GM19193 (cell line): Measurements from ENCODE around the gene CYREN.
A peak's percentile ranks its signal among the peaks of the same experiment; 100 is the strongest.

Experiments
- POLR2A ChIP-seq: IDR thresholded peaks from 4 replicates; pipeline ENCODE4 v1.6.1; 2011; ENCODE audit not compliant: insufficient read depth, insufficient read length; ENCODE audit errors: extremely low read depth

The CYREN gene, protein sequence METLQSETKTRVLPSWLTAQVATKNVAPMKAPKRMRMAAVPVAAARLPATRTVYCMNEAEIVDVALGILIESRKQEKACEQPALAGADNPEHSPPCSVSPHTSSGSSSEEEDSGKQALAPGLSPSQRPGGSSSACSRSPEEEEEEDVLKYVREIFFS

DNA sequence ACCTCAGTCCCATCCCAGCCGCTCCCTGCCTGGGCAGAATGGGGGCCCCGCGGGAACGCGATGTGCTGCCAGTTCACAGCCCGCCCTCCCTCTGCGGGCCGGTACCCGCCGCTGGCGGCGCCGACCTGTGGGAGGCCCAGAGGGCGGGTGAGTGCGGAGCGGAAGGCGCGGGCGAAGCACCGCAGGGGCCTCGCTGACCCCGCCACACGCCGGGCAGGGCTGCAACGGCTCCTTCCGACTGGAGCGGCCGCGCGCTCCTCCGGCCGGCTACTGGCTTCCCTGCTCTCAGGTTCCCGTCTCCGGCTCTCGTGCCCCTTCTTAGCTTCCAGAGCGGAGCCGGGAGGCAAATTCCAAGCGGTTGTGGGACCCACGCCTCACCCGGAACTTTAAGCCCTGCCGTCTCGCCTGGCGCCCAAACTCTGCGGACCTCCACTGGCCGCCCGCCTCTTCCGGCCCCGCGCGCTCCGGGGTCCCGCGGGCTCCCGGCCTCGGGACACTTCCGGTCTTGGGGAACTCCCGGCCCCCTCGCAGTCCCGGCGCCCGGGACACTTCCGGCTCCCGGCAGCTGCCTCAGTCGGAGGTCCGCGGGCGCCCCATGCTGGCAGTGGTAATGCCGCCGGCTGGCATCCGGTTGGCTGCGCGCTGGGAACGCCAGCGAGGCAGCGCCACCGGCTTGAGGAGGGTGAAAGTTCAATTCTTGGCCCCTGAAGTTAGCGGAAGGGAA is at the start of gene CYREN:
Gene CYREN, minus strand, starts transcription at position 434 of the 724 bp plus-strand sequence. CDS start 1,785 bp downstream, outside the sequence.
- TF ChIP-seq POLR2A, result peak; percentile 84

DNA sequence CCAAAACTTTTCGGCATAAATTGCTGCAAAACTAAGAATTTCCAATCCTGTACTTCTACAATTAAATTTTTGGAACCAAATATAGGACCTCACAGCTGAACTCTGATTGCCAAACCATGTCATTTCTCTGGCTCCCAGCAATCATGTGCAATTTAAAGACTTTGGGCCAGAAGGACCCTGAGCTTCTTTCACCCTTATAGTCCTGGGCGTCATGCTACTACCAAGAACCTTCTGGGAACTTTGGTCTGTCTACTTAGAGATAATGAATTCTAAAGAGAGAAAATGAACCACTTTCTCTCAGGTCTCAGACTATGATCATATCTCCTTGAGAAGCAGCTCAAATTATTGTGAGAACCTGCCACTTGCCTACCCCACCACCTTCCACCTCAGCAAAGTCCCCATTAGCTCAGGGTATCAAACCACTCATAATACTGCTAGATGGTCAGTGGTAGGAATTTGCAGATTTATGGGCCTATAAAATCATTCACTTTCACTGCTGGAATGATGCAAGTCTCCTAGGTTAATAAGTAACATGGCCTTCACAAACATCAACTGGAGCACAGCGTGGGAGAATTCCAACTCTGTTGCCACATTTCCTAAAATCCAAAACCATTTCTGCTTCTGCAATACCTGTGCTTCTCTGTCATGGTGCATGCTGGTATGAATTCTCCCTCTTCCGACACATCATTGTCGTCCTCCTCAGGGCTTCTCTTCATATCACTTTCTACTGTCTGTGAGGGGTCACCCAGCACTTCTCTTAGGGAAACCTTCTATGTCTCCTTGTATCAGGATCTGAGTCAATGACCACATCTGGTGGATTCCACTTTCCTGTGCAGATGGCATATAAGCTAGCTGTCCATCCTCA is 47.4 kb upstream of the CYREN start:
- no peak for TF ChIP-seq POLR2A

- TF ChIP-seq POLR2A, result no peak
Observed at GRCh38 chr7:135215698-135216097, 45.2 kb upstream of the CYREN start.

- TF ChIP-seq POLR2A, result no peak
Observed at GRCh38 chr7:135215180-135215579, 44.7 kb upstream of the CYREN start.

DNA sequence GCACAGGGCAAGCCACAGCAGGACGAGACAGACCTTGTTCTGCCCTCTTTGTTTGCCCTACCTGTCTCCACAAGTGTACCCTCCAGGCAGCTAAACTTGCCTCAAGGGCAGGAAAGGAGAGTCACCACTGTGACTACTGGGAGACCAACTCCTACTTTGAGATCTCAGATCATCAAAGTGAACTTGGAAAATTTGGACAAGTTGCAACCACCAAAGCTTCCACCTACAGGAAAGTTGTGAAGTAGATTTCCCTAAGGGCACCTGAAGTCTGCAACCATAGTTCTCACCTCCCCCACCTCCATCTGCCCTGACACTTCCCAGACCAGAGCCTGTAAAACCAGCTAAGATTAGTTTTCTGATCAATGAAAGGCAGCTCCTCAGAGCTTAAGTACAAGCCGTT is 43.3 kb upstream of the CYREN start:
- TF ChIP-seq POLR2A, result no peak

DNA sequence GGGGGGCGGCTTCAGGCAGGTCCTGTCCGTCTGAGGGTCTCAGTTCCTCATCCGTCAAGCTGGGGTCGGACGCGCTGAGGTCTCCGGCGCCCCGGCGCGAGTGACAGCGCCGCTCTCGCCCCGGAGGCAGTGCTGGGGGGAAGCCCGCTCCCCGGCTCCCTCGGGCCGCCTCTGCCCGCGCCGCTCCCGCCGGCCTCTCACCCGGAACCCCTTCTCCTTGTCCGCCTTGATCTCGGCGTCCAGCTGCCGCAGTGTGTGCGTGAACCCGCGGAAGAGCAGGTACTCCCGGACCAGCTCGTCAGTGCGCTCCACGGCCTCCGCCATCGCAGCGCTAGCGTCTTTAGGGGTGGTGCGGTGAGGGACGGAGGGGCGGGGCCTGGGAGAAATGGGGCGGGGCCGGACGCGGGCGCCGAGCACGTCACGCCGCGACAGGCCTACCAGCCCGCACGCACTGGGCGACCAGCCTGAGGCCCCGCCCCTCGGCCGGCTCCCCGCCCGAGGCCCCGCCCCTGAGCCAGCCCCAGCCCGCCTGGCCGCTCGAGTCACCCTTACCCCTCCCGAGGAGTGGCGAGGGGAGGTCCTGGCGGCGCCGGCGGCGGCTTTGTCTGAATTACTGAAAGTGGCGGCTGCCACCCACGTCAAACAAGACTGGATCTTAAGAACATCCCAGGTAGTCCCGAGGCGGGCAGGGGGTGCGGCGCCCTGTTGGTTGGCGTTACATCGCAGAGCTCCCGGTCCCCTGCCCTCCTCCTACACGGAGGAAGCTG is 40.9 kb upstream of the CYREN start, which contains the start of gene WDR91:
Gene WDR91, minus strand, starts transcription at position 348 of the 767 bp plus-strand sequence. Its CDS starts 24 bp downstream, at position 324.
- TF ChIP-seq POLR2A, result peak; percentile 91

DNA sequence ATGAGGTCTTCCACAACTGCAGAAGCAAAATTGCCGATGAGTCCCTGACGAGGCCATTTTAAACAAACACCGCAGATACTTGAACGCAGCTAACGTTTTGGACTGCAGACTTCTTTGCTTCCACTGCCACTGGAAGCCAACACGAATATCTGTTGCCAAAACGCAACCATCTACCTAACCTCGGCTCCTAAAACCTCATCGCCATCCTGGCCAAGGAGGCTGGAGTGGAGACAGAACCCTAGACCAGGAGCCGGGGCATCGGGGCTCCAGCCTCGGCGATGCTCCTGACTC is 40.3 kb upstream of the CYREN start:
- no peak for TF ChIP-seq POLR2A

GRCh38 chr7:135209225-135209834 is 38.8 kb upstream of the CYREN start:
- no peak for TF ChIP-seq POLR2A

- TF ChIP-seq POLR2A, result no peak
Observed at GRCh38 chr7:135208102-135208793, 37.7 kb upstream of the CYREN start.

GRCh38 chr7:135207406-135208101 is 37.0 kb upstream of the CYREN start:
- TF ChIP-seq POLR2A, result peak; percentile 19

DNA sequence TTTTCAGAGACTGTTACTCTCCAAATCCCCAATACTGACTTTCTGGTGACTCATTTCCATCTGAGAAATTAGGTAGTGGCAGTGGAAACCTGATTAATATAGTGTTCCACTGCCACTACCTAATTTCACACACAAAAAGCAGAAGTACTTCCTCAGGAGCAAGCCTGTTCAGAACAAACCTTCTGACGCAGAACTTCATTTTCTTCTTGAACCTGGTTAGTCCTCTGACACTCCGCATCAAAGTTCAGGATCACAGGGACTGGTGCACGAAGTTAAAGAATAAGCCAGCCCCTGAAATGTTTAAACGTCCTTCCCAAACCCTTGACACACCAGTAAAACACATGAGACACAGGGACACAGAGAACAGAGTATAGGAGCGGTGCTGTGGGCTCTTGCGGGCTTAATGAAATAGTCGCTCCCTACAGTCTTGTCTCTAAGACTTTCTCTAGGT is 36.5 kb upstream of the CYREN start:
- TF ChIP-seq POLR2A, result no peak

GRCh38 chr7:135205850-135206249 is 35.3 kb upstream of the CYREN start:
- TF ChIP-seq POLR2A, result no peak

DNA sequence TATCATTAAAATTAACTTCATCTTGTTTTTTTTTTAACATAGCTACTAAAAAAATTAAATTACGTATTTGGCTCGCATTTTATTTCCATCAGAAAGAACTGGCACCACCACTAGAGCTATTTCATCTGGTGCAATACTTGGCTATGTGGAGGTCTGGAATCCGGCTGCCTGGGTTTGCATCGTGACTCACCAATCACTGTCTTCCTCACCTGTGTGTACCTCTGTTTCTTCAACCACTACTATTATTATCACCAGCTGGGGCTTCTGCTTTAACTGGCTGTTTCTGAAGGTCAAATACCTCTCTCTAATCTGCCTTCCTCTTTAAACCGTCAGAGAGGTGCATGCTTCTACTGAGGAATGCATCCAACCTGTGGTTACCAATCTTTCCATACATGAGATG is 34.4 kb upstream of the CYREN start:
- no peak for TF ChIP-seq POLR2A
